ENCODE results near the gene ZBTB21. TPM values are rescaled to one million over a fixed set of nuclear protein-coding genes. Genes with fewer than 3 reads are reported as not detected.

ZBTB21 gene
- total and polyA plus RNA-seq, 10 donors: 1.9 to 21.7 (median 14.0) TPM

DNA sequence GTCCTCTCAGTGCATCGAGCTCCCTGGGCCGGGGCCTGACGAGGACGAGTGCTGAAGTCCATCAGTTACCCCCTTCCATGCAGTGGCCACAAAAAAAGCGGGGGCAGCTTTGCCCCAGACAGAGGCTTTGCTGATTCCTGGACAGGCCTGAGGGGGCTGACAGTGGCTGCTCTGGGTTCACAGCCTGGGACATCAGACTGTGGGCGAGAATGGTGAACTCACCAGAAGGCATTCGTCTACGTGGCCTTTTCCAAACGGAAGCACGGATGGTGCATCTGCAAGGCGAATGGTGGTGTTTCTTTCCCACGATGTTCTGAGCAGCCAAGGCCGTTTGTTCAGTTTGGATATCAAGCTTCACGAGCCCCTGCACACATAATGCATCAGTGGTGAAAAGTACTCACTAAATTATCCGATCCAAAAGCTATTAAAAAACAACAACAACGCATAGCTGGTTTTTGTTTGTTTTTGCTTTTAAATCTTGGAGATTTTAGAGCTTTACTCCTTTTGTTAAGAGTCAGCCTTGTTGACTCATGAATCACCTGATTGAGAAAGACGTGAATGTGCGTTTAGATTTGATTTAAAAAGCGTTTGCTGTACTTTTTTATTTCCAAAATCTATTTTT lies 6.3 kb upstream of the ZBTB21 start:
- TF ChIP-seq POLR2A (IDR thresholded peaks at IDR 0.05) (no peak), CTCF (IDR thresholded peaks at IDR 0.05 in 8 of 11, conservative IDR thresholded peaks at IDR 0.05 in 3 of 11) (no peak), POLR2AphosphoS5 (IDR thresholded peaks at IDR 0.05) (no peak)
- DNase-seq: no peak
- Histone ChIP-seq H3K4me3 (no peak overlapping the region), H3K9me3 (peaks cover 0 to 3% (median 0%) of the 10 kb centered on the region in 8 donors), H3K27ac (no peak overlapping the region), H3K36me3 (no peaks in the 10 kb centered on the region), H3K27me3 (replicated peaks in 1 of 7) (no peaks in the 10 kb centered on the region), H3K4me1 (peaks cover 0 to 7% (median 4%) of the 10 kb centered on the region in 6 donors)
- WGBS, 5 donors: 91 to 95% (median 94%) methylated on average over 18 to 19 of the region's 19 CpGs
- intact Hi-C loops (cut with DNase I; ENCODE audit: low total_unique reads): no loop called here

DNA sequence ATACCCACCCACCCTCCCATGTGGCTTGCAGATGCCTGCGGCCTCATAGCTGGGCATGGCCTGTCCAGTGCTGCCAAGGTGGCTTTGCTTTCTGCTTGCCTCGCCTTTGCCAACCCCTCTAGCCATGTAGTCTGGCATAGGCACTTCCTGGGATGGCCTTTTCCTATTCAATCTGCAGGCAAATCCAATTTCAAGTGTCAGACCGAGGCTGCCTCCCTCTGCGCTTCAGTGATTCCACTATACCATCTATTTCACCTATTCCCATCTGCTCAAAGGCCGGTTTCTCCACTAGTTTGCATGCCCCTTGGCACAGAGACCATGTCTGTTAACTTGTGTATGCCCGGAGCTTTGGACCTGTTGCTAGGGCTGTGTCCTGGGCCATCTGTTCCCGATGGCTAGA lies 3.8 kb upstream of the ZBTB21 start:
- intact Hi-C loops (cut with DNase I; ENCODE audit: low total_unique reads): no loop called here
- no peak overlapping the region for H3K27ac ChIP-seq
- H3K9me3 ChIP-seq: peaks cover 0 to 3% (median 0%) of the 10 kb centered on the region in 8 donors
- WGBS, 5 donors: 81 to 97% (median 87%) methylated on average over 7 of the region's 7 CpGs
- DNase-seq: no peak
- no peak overlapping the region for H3K4me3 ChIP-seq
- H3K36me3 ChIP-seq: no peaks in the 10 kb centered on the region
- TF ChIP-seq CTCF (IDR thresholded peaks at IDR 0.05 in 8 of 11, conservative IDR thresholded peaks at IDR 0.05 in 3 of 11) (no peak), POLR2A (IDR thresholded peaks at IDR 0.05) (no peak), POLR2AphosphoS5 (IDR thresholded peaks at IDR 0.05) (no peak)
- H3K27me3 ChIP-seq (replicated peaks in 1 of 7): peaks cover 0 to 9% (median 0%) of the 10 kb centered on the region in 7 donors
- peaks cover under 1 to 20% (median 13%) of the 10 kb centered on the region in 6 donors for H3K4me1 ChIP-seq

DNA sequence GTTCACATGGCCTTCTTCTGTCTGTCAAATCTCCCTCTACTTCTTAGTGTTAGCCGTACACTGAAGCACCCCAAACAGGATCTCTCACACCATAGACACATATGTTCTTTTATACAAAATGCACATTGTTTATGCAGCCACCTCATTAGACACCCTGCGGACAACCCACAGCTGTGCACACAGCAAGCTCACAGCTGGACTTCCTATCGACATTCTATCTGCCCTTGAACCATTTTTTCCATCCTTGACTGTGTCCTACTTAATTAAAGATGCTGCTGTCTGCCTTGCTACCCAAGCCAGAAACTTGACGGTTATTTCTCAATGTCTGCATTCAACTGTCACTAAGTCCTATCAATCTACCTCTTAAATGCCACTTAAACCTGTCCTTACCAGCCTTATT lies 3.2 kb upstream of the ZBTB21 start:
- Histone ChIP-seq H3K27me3 (replicated peaks in 1 of 7) (peaks cover 0 to 9% (median 0%) of the 10 kb centered on the region in 7 donors), H3K27ac (no peak overlapping the region), H3K4me3 (no peak overlapping the region), H3K9me3 (peaks cover 0 to 3% (median 0%) of the 10 kb centered on the region in 8 donors), H3K4me1 (peaks cover 5 to 25% (median 18%) of the 10 kb centered on the region in 6 donors), H3K36me3 (no peaks in the 10 kb centered on the region)
- 71 to 84% (median 76%) methylated on average over 4 of the region's 4 CpGs for WGBS, 5 donors
- intact Hi-C loops (cut with DNase I; ENCODE audit: low total_unique reads): no loop called here
- DNase-seq: no peak
- TF ChIP-seq CTCF (IDR thresholded peaks at IDR 0.05 in 8 of 11, conservative IDR thresholded peaks at IDR 0.05 in 3 of 11) (no peak), POLR2AphosphoS5 (IDR thresholded peaks at IDR 0.05) (no peak), POLR2A (IDR thresholded peaks at IDR 0.05) (no peak)

GRCh38 chr21:42012763-42013329 lies 2.7 kb upstream of the ZBTB21 start:
- H3K27me3 ChIP-seq (replicated peaks in 1 of 7): peaks cover 0 to 9% (median 0%) of the 10 kb centered on the region in 7 donors
- no peak overlapping the region for H3K4me3 ChIP-seq
- H3K9me3 ChIP-seq: peaks cover 0 to 3% (median 0%) of the 10 kb centered on the region in 8 donors
- no peak overlapping the region for H3K27ac ChIP-seq
- WGBS, 5 donors: 91 to 99% (median 95%) methylated on average over 3 of the region's 3 CpGs
- peaks cover 5 to 31% (median 18%) of the 10 kb centered on the region in 6 donors for H3K4me1 ChIP-seq
- intact Hi-C loops (cut with DNase I; ENCODE audit: low total_unique reads): no loop called here
- TF ChIP-seq POLR2A (IDR thresholded peaks at IDR 0.05) (no peak), CTCF (IDR thresholded peaks at IDR 0.05 in 8 of 11, conservative IDR thresholded peaks at IDR 0.05 in 3 of 11) (no peak), POLR2AphosphoS5 (IDR thresholded peaks at IDR 0.05) (no peak)
- no peak for DNase-seq
- no peaks in the 10 kb centered on the region for H3K36me3 ChIP-seq

Data from spleen (tissue), 11 donors.